Lung (tissue), 12 donors: Measurements from ENCODE around the gene VRTN. TPM values are rescaled to one million over a fixed set of nuclear protein-coding genes. Genes with fewer than 3 reads are reported as not detected.

Source experiments
- ATAC-seq: fragments of 200-7000 bp; cut with Tn5 transposase; one replicate; pipeline ENCODE4 v1.9.1; 2020; ENCODE audit warnings: moderate number of reproducible peaks; ENCODE audit not compliant: insufficient read depth, low FRiP score
- DNase-seq, 3 donors: peaks; one replicate each; pipeline ENCODE4 v3.0.0-alpha.2; 2013 to 2017
- H3K27ac ChIP-seq, 2 donors: one replicate each; pipeline ENCODE4 v1.5.1; 2013; ENCODE audit warnings: mild to moderate bottlenecking in 2 of 2, moderate library complexity in 2 of 2, control low read depth in 1 of 2, inconsistent platforms in 1 of 2, low read depth in 1 of 2, low read length in 1 of 2
- H3K27me3 ChIP-seq, 3 donors: one replicate each; pipeline ENCODE4 v1.5.1; 2013; ENCODE audit warnings: low read length in 2 of 3; ENCODE audit not compliant: control insufficient read depth in 3 of 3, insufficient read depth in 3 of 3
- H3K36me3 ChIP-seq, 4 donors: one replicate each; pipeline ENCODE4 v1.5.1; 2013; ENCODE audit warnings: low read length in 4 of 4, mild to moderate bottlenecking in 1 of 4, moderate library complexity in 1 of 4; ENCODE audit not compliant: control insufficient read depth in 4 of 4, insufficient read depth in 4 of 4
- H3K4me1 ChIP-seq, 5 donors: one replicate each; pipeline ENCODE4 v1.5.1; 2013; ENCODE audit warnings: low read length in 5 of 5, mild to moderate bottlenecking in 2 of 5, moderate library complexity in 1 of 5; ENCODE audit not compliant: control insufficient read depth in 5 of 5, insufficient read depth in 5 of 5
- H3K4me3 ChIP-seq: one replicate; pipeline ENCODE4 v1.5.1; 2013; ENCODE audit warnings: mild to moderate bottlenecking, control low read depth, moderate library complexity
- H3K9ac ChIP-seq, 2 donors: one replicate each; pipeline ENCODE4 v1.5.1; 2013; ENCODE audit warnings: low read length in 2 of 2, control low read depth in 1 of 2; ENCODE audit not compliant: insufficient read depth in 1 of 2
- H3K9me3 ChIP-seq, 4 donors: one replicate each; pipeline ENCODE4 v1.5.1; 2013; ENCODE audit warnings: low read length in 3 of 4, mild to moderate bottlenecking in 1 of 4, moderate library complexity in 1 of 4; ENCODE audit not compliant: control insufficient read depth in 4 of 4, insufficient read depth in 3 of 4
- WGBS, 2 donors: extraction: QIAGEN DNeasy Blood & Tissue Kit; methylation state at CpG; one replicate each; pipeline ENCODE4 v1.1.7; 2013; 5-methylcytosine and 5-hydroxymethylcytosine counted together
- polyA plus RNA-seq, 2 donors: library from polyadenylated mRNA; stranded (reverse); fragments of 200-250 nt; gene quantifications; one replicate each; pipeline ENCODE4 v1.2.1, GENCODE V29; 2013
- total RNA-seq, 2 donors: library from RNA; depleted of rRNA in 1 of 2; stranded (reverse); fragments of >200 nt in 1 of 2; gene quantifications; one replicate each; pipeline ENCODE4 v1.2.1, GENCODE V29; 2014 to 2021
- TF ChIP-seq, protein P1 (sequence below): IDR thresholded peaks from 2 replicates; pipeline ENCODE4 v1.5.1; 2012; ENCODE audit warnings: mild to moderate bottlenecking; ENCODE audit errors: control extremely low read depth, extremely low read depth
- donor health status: control.
- donor health status: control.
- donor health status: Bipolar disorder and iron deficiency.
- donor health status: healthy.
- donor health status: DM: yes; HTN: yes; CAD: no.

Gene VRTN
- total and polyA plus RNA-seq, 4 donors: 0.06 TPM; not detected in 3

DNA sequence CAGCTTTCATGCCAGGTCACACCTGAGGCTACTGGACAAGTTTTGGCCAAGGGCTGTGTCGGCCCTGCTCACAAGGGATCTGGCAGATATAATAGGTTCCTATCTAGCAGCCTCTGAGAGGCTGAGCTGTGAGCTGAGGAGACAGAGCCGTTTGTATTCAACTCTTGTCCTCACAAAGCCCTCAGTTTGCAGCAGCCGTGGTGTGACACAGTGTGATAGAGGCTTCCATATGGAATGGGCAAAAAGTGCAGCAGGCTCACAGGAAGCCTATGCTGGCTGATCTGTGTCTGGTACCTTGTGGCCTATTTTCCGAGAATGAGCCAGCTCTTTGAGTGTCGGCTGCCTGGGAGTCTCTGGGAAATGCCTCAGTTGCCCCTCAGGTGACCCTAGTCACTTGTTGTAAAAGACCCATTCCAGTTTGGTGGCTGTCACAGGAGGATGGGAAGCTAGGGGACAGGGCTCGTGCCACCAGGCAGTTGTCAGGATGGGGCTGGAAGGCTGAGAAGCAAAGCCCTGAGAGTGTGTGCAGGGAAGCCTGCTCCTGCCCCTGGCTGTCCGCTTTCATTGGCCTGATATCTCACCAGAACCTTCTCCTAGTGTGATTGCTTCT, 16.1 kb downstream of the VRTN start:
- peaks cover 0 to 3% (median 2%) of the 10 kb centered on the region in 3 donors for H3K27me3 ChIP-seq
- WGBS, 2 donors: 83 to 84% methylated on average over 7 of the region's 7 CpGs
- ATAC-seq: no peak
- H3K4me1 ChIP-seq: no peaks in the 10 kb centered on the region
- H3K36me3 ChIP-seq: no peaks in the 10 kb centered on the region
- TF ChIP-seq, protein P1, sequence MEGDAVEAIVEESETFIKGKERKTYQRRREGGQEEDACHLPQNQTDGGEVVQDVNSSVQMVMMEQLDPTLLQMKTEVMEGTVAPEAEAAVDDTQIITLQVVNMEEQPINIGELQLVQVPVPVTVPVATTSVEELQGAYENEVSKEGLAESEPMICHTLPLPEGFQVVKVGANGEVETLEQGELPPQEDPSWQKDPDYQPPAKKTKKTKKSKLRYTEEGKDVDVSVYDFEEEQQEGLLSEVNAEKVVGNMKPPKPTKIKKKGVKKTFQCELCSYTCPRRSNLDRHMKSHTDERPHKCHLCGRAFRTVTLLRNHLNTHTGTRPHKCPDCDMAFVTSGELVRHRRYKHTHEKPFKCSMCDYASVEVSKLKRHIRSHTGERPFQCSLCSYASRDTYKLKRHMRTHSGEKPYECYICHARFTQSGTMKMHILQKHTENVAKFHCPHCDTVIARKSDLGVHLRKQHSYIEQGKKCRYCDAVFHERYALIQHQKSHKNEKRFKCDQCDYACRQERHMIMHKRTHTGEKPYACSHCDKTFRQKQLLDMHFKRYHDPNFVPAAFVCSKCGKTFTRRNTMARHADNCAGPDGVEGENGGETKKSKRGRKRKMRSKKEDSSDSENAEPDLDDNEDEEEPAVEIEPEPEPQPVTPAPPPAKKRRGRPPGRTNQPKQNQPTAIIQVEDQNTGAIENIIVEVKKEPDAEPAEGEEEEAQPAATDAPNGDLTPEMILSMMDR: no peak
- H3K27ac ChIP-seq: no peak overlapping the region
- H3K4me3 ChIP-seq: no peak overlapping the region
- no peaks in the 10 kb centered on the region for H3K9me3 ChIP-seq
- H3K9ac ChIP-seq: no peak overlapping the region
- no peak for DNase-seq

DNA sequence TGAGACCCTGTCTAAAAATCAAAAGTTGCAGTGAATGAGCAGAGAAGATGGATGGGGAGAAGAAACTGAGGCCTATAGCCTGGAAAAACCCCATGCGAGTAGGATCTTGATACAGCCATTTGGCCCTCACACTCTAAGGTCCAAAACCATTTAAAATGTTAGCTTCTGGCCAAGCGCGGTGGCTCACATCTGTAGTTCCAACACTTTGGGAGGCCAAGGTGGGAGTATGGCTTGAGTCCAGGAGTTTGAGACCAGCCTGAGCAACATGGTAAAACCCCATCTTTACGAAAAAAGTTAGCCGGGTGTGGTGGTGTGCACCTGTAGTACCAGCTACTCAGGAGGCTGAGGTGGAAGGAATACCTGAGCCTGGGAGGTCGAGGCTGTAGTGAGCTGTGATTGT, 19.8 kb downstream of the VRTN start:
- no peak for DNase-seq
- Histone ChIP-seq H3K9ac (no peak overlapping the region), H3K4me1 (no peaks in the 10 kb centered on the region), H3K9me3 (no peaks in the 10 kb centered on the region), H3K27ac (no peak overlapping the region), H3K27me3 (peaks cover 0 to 1% (median 0%) of the 10 kb centered on the region in 3 donors), H3K4me3 (no peak overlapping the region), H3K36me3 (no peaks in the 10 kb centered on the region)
- WGBS, 2 donors: 91 to 92% methylated on average over 6 of the region's 6 CpGs
- no peak for ATAC-seq
- TF ChIP-seq, protein P1: no peak

DNA sequence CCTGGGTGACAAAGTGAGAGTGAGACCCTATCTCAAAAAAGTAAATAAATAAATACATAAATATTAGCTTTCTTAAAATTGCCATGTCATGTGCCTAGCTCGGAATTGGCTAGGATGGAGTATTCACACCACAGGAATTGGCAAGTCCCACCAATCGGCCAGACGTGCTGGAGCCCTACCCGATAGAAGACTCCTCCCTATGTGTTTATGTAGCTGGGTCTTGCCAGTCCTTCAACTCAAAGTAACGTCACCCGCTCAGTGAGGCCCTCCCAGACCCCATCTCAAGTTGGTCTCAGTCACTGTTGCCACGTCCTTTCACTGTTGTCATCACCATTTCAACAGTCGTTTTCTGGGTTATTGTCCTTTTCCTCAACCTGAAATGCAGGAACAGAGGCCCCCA, 20.2 kb downstream of the VRTN start:
- TF ChIP-seq, protein P1: no peak
- DNase-seq: no peak
- Histone ChIP-seq H3K36me3 (no peaks in the 10 kb centered on the region), H3K9ac (no peak overlapping the region), H3K27ac (no peak overlapping the region), H3K4me1 (no peaks in the 10 kb centered on the region), H3K9me3 (no peaks in the 10 kb centered on the region), H3K27me3 (no peaks in the 10 kb centered on the region), H3K4me3 (no peak overlapping the region)
- no peak for ATAC-seq
- WGBS, 2 donors: 84 to 87% methylated on average over 8 of the region's 8 CpGs
